SIG-M5 treated with dmso at 0.1 percent for 504 hours (cell line): ENCODE data around the gene ADCY5.
A peak's percentile ranks its signal among the peaks of the same experiment; 100 is the strongest.
"Not testable (repeated sequence)": the region's sequence is repeated elsewhere in the genome, so short reads cannot be mapped to it uniquely, and the experiment has no call there.

ENCODE experiments used
- DNase-seq: peaks from one replicate; lab custom pipeline; 2025; ENCODE audit not compliant: unreplicated experiment; lab: John Stamatoyannopoulos, UW

The ADCY5 gene

DNA sequence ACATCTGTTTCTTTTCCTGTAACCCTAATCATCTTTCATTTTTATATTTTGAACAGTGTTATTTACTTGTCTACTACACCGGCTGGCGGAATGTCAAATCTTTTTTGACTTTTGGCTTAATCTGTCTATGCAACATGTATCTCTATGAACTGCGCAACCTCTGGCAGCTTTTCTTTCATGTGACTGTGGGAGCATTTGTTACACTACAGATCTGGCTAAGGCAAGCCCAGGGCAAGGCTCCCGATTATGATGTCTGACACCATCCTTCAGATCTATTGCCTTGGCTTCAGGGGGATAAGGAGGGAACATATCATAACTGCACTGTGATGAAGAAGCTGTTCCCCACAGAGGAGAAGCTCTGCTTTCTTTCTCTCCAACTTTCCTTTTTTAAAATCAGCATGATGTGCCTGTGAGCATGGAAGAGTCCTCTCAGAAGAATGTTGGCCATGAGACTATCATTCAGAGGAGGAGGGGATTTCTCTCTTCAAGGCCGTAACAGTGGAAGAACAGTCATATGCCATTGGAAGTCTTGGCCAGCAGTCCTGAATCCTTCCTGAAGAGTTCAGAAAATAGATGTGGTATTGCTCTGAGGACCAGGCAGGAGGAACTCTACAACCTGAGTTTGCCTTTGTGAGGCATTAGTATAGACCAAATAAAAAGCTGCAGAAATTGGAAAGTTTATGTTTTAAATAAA lies 177.3 kb downstream of the ADCY5 start:
- no peak for DNase-seq

DNA sequence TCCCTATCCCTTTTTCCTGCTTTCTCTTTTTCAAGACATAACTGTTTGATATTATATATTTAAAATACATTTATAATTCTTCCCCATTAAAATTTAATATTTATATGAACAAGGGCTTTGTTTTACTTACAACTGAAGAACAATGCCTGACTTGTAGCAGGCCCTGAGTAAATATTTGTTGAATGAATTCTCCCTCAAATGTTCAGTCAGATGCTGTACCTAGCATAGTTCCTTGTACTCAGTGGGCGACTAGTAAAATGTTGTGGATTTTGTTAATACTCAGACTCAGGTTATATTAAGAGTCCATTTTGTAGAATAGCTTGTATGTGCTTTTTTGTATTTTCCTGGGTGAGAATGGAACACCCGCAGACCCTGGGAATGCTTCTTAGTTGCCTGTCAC lies 178.1 kb downstream of the ADCY5 start:
- no peak for DNase-seq

DNA sequence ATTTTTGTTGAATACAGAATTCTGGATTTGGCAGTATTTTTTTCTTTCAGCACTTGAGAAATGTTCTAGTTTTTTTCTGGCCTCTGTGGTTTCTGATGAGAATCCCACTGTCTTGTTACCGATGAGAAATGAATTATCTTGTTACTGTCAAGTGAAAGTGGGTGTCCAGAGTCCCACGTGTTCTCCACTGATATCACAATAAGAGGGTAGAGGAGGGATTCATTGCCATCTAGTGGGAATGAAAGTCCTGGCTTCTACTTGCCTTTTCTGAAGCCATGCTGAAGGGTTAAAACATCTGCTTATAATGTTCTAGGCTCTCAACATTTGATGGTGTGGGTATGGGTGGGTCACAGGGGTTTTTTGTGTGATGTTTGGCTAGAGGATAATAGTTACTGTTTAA lies 181.1 kb downstream of the ADCY5 start:
- DNase-seq = no peak

DNA sequence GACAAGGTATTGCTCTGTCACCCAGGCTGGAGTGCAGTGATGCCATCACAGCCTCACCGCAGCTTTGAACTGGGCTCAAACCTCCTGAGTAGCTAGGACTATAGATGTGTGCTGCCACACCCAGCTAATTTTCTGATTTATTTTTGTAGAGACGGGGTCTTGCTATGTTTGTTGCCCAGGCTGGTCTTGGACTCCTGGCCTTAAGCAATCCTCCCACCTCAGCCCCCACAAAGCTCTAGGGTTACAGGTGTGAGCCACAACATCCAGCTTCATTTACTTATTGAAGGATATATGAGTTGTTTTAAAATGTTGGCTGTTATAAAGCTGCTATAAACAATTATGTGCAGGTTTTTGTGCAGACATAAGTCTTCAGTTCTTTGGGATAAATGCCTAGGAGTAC lies 184.9 kb downstream of the ADCY5 start:
- no peak for DNase-seq

DNA sequence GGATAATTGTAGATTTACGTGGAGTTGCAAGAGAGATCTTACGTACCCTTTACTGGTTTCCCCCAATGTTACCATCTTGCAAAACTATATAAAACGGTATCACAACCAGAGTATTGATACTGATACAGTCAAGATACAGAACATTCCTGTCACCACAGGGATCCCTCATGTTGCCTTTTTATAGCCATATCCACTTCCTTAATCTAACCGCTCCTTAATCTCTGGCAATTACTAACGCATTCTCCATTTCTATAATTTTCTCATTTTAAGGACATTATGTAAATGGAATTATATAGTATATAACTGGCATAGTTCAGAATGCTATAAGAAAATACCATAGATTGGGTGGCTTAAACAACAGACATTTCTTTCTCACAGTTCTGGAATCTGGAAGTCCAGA lies 186.0 kb downstream of the ADCY5 start:
- no peak for DNase-seq

DNA sequence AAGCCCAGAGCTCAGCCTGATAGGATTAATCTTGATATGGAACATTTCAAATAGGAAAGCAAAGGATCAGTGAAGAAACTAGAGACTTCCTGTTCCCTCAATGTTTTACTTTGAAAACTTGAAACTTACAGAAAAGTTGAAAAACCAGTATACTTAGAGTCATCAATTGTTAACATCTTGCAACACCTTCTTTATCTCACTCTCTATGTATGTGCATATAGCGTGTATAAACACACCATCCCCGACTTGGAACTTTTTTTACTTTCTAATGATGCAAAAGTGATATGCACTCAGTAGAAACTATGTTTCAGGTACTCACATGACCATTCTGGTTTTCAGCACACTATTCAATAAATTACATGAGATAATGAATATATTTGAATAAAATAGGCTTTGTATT lies 186.7 kb downstream of the ADCY5 start:
- no peak for DNase-seq

DNA sequence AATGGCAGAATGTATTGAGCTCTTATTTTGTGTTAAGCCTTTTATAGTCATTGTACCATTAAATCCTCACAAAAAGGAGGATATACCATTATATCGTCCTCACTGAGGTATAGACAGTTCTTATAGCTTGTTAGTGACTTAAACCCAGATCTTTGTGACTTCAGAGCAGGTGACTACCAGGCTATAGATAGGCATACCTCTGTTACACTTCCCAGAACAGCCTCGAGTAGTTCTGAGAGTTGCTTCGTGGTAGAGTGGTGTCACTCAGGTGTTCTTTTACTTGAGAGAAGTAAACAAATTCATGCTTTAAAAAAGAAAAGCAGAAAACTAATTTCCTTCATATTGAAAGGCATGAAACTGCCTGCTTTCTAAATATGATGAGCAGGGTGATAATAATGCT lies 187.2 kb downstream of the ADCY5 start:
- no peak for DNase-seq

DNA sequence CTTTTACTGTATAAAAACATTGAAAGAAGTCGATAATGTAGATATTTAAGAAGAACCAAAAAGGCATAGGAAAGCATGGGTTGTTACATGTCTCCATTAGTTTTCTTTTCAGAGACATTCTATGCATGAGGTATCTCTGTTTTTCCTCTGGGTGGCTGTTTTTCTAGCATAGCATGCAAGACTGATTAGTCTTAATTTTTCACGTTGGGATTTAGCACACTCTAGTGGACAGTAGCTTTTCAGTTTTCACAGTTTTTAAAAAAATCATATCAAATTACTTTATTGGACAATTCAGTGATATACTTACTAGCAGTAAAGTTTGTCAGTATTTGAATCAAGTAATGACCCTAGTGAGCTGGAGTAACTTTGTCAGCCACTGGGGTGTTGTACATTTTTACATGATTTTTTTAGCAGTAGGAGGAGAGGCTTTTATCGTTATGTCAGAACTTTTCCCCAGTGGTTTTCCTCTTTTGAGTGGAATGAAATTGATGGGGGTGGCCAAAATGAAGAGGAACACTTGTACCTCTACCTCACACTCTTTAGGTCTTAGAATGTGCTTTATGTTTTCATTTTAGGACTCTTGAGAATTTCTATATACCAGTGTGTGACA lies 190.0 kb downstream of the ADCY5 start:
- peak; percentile 74 for DNase-seq

DNA sequence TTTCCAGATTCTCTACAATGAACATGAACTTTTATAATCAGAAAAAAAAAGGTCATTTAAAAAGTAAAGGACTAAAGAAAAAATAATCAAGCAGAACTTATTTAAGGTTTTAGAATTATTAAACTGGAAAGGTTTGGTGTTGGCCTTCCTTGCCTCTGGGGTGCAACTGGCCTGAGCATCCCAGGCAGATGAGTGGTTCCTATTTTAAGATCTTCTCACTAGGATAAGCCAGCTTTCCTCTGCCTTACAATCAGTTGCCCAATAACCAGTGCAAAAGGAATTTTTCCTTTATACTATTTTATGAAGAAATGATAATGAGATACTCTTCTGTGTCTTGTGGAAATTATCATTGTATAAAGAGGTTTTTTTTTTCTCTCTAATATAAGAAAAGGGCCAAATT lies 190.5 kb downstream of the ADCY5 start:
- no peak for DNase-seq

DNA sequence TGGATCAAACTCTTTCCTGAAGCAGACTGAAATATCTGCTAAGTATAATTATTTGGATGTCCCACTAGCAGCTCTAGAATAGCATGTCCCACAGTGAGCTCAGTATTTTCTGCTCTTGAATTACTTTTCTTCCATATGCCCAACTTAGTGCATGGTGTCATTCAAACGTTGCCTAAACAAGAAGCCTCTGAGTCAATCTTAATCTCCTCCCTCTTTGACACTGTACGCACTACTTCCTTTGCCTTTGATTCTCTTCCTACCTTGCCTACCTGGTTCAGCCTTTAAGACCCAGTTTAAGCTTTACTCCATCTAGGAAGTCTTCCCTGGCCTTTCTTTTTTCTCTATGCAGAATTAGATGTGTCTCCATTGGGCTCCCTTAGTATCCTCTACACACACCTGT lies 192.6 kb downstream of the ADCY5 start:
- no peak for DNase-seq

DNA sequence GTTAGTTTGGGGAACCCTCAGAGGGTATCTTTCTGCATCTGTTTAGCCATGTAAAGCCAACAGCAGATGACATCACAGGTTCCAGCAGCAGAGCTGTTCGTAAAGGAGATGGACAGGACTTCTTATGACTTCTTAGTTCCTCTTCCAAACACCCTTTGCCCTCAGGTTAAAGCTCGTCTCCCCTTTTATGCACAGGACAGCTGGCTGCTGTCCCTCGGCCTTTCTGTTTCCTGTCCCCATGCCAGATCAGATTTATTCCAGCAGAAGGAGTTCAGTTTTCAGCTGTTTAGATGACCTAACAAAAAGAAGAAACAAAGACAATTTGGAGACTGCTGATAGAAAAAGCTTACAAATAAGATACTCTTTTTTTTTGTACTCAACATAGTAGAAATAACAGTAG lies 202.0 kb downstream of the ADCY5 start:
- DNase-seq = no peak

DNA sequence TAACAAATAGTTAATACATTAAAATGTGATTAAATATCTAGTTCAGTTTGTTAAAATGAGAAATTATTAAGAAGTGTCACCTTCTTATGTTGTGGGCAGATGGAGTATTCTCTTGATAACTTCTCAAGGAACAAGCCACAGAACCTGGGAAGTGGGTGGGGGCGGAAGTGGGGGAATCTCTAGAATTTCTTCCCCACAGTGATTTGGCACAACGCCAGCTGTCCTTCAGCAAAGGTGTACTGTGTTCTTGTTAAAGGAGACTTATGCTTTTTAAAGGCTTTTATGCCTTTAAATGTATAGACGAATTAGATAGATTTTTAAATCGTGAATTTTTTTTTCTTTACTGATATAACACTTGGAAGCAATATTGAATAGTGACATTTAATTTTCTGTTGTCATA lies 204.8 kb downstream of the ADCY5 start:
- DNase-seq = no peak

DNA sequence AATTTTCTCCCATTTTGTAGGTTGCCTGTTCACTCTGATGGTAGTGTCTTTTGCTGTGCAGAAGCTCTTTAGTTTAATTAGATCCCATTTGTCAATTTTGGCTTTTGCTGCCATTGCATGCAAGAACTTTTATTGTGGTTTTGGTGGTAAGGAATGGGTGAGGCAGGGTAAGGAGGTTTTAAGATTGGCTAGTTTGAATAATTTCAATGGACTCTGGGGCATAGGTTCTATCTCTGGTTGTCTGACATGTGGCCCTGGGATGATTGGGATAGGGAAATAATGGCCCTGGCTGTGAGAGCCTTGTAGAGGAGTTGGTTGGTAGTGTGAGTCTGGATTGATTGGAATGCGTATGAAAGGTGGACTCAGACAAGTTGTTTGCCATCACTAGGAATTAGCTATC lies 209.1 kb downstream of the ADCY5 start:
- DNase-seq = no peak

DNA sequence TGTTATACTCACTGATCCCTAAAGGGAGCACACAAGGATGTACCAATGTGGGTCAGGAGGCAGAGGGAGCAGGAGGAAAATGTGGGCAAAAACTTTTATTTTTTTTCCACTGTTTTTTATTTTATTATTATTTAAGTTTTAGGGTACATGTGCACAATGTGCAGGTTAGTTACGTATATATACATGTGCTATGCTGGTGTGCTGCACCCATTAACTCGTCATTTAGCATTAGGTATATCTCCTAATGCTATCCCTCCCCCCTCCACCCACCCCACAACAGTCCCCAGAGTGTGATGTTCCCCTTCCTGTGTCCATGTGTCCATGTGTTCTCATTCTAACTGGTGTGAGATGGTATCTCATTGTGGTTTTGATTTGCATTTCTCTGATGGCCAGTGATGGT lies 209.7 kb downstream of the ADCY5 start:
- not testable (repeated sequence) for DNase-seq

DNA sequence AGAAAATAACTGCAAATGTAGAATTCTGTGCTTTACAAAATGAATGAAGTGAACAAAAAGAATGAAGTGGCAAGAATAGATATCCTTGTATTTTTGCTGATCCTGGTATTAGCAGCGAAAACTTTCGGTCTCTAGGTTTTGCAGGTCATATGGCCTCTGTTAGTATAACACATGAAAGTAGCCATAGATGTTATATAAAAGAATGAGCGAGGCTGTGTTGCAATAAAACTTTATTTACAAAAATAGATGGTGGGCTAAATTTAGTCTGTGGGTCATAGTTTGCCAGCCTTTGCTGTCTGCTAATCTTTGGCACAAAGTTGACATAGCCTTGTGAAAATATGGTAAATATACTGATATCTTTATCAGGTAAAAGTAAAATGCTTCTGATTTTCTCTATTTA lies 212.0 kb downstream of the ADCY5 start:
- DNase-seq = no peak
